ENCODE data around the gene KCTD14. TPM values are rescaled to one million over a fixed set of nuclear protein-coding genes. Genes with fewer than 3 reads are reported as not detected.

Gene KCTD14
- total and polyA plus RNA-seq, 11 donors, result 0.15 to 1.7 (median 0.46) TPM; not detected in 5

GRCh38 chr11:78070621-78071020 is 47.5 kb upstream of the KCTD14 start:
- H3K27ac ChIP-seq, result no peak overlapping the region
- H3K27me3 ChIP-seq, result no peaks in the 10 kb centered on the region
- H3K4me1 ChIP-seq, result peaks cover 0 to 29% (median 5%) of the 10 kb centered on the region in 12 donors
- intact Hi-C loops (cut with DNase I), result loop anchor here in 1 of 10 donors (10.0 kb wide), 1 partner anchor 114 kb away; the partner anchor contains the start of genes KCTD21 and USP35
- ATAC-seq (peak in 3 of 4 donors; percentile 21 to 50 (median 22)), DNase-seq (no peak)
- H3K4me3 ChIP-seq, result no peak overlapping the region
- H3K9me3 ChIP-seq, result no peaks in the 10 kb centered on the region
- H3K36me3 ChIP-seq, result peaks cover 0 to 64% (median 50%) of the 10 kb centered on the region in 9 donors
- WGBS, 4 donors, result 58 to 84% (median 69%) methylated on average over 2 of the region's 2 CpGs
- no peak for TF ChIP-seq POLR2A (IDR thresholded peaks at IDR 0.05)
- TF ChIP-seq, protein P1, sequence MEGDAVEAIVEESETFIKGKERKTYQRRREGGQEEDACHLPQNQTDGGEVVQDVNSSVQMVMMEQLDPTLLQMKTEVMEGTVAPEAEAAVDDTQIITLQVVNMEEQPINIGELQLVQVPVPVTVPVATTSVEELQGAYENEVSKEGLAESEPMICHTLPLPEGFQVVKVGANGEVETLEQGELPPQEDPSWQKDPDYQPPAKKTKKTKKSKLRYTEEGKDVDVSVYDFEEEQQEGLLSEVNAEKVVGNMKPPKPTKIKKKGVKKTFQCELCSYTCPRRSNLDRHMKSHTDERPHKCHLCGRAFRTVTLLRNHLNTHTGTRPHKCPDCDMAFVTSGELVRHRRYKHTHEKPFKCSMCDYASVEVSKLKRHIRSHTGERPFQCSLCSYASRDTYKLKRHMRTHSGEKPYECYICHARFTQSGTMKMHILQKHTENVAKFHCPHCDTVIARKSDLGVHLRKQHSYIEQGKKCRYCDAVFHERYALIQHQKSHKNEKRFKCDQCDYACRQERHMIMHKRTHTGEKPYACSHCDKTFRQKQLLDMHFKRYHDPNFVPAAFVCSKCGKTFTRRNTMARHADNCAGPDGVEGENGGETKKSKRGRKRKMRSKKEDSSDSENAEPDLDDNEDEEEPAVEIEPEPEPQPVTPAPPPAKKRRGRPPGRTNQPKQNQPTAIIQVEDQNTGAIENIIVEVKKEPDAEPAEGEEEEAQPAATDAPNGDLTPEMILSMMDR (IDR thresholded peaks at IDR 0.05), result no peak

- intact Hi-C loops (cut with DNase I), result no loop called here
- Histone ChIP-seq H3K27me3 (no peaks in the 10 kb centered on the region), H3K27ac (peak overlapping the region in 2 of 12 donors; percentile 6 to 29), H3K9me3 (no peaks in the 10 kb centered on the region), H3K4me1 (peaks cover 0 to 21% (median under 1%) of the 10 kb centered on the region in 12 donors), H3K36me3 (peaks cover 0 to 59% (median 50%) of the 10 kb centered on the region in 9 donors), H3K4me3 (no peak overlapping the region)
- 38 to 44% (median 39%) methylated on average over 2 of the region's 2 CpGs for WGBS, 4 donors
- peak in 1 of 5 donors; percentile 47 for DNase-seq
- TF ChIP-seq, protein P1 (IDR thresholded peaks at IDR 0.05), result no peak
- no peak for TF ChIP-seq POLR2A (IDR thresholded peaks at IDR 0.05)
- peak in 3 of 4 donors; percentile 34 to 59 (median 55) for ATAC-seq
Observed at GRCh38 chr11:78069465-78069864, 46.4 kb upstream of the KCTD14 start.

DNA sequence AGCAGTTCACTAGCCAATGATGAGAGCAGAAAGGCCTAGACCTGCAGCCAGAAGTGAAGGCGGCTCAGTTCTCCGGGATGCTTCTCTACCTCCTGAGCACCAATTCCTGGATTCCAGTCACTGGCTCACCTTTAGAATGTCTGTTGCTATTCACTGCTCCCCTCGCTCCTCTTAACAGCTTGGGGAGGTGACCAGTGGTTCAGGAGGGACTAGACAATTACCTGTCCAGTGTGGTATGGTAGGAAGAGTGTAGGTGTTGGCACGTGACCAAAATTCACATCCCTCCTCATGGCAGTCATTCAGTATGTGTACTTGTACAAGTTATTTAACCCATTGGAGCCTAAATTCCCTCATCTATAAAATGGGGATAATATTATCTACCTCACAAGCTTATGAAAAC is 44.6 kb upstream of the KCTD14 start:
- no peak overlapping the region for H3K4me3 ChIP-seq
- 85 to 92% (median 88%) methylated on average over 4 of the region's 4 CpGs for WGBS, 4 donors
- H3K9me3 ChIP-seq, result no peaks in the 10 kb centered on the region
- peaks cover 0 to 55% (median 47%) of the 10 kb centered on the region in 9 donors for H3K36me3 ChIP-seq
- DNase-seq (no peak), ATAC-seq (no peak)
- intact Hi-C loops (cut with DNase I), result no loop called here
- H3K27me3 ChIP-seq, result no peaks in the 10 kb centered on the region
- TF ChIP-seq POLR2A (IDR thresholded peaks at IDR 0.05), result no peak
- TF ChIP-seq, protein P1 (IDR thresholded peaks at IDR 0.05), result no peak
- no peak overlapping the region for H3K27ac ChIP-seq
- peaks cover 0 to 20% (median under 1%) of the 10 kb centered on the region in 12 donors for H3K4me1 ChIP-seq

DNA sequence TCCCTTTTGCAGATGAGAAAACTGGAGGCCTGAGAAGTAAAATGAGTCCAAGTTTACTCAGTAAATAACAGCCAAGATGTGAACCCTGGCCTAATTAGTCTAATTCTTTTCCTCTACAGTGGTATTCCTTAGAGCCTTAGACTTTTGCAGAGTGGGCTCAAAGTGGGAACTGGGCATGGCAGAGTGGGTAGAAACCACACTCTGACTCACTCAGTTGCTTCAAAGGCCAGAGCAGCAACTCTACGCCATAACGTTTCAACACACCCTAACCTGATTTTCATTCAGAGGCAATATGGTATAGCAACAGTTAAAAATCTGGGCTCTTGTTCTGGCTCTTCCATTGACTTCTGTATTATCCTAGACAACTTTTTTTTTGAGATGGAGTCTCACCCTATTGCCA is 43.4 kb upstream of the KCTD14 start:
- Histone ChIP-seq H3K4me3 (no peak overlapping the region), H3K4me1 (peaks cover 0 to 26% (median 3%) of the 10 kb centered on the region in 12 donors), H3K27ac (no peak overlapping the region), H3K9me3 (no peaks in the 10 kb centered on the region), H3K36me3 (peaks cover 0 to 43% (median 37%) of the 10 kb centered on the region in 9 donors), H3K27me3 (no peaks in the 10 kb centered on the region)
- TF ChIP-seq, protein P1 (IDR thresholded peaks at IDR 0.05), result no peak
- no peak for TF ChIP-seq POLR2A (IDR thresholded peaks at IDR 0.05)
- DNase-seq (no peak), ATAC-seq (no peak)
- intact Hi-C loops (cut with DNase I), result no loop called here
- 74 to 86% (median 82%) methylated on average over 2 of the region's 2 CpGs for WGBS, 4 donors
